HG02840 (cell line): Measurements from ENCODE around the gene ADORA2B.
"Not testable (repeated sequence)": the region's sequence is repeated elsewhere in the genome, so short reads cannot be mapped to it uniquely, and the experiment has no call there.

Source experiments
- ATAC-seq: cut with Tn5 transposase; IDR thresholded peaks from one replicate; pipeline ENCODE4 v1.9.1; 2021; ENCODE audit warnings: mild to moderate bottlenecking, moderate library complexity, moderate number of reproducible peaks; ENCODE audit not compliant: unreplicated experiment, low FRiP score

Gene ADORA2B

DNA sequence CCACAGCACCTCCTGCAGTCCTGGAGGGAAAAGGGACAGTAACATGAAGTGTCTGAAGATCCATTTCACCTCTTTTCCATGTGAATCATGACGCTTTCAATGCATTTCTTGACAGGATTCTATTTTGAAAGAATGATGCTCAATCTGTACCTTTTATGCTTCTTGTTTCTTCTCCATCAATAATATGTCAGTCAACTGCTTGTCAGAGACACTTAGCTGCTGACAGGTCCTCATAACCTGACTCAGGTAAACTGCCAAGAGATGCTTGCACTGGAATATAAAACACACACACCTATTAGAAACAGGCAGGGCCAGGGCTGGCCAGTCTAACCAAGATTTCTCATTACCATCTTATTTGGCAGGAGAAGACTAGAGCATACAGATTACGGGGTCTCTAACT, 33.0 kb downstream of the ADORA2B start:
- ATAC-seq = no peak

- ATAC-seq = no peak
Measured at GRCh38 chr17:15978606-15979005, 33.7 kb downstream of the ADORA2B start.

GRCh38 chr17:15979013-15979412, 34.1 kb downstream of the ADORA2B start:
- not testable (repeated sequence) for ATAC-seq

GRCh38 chr17:15981208-15981607, 36.3 kb downstream of the ADORA2B start:
- ATAC-seq = peak; percentile 65

DNA sequence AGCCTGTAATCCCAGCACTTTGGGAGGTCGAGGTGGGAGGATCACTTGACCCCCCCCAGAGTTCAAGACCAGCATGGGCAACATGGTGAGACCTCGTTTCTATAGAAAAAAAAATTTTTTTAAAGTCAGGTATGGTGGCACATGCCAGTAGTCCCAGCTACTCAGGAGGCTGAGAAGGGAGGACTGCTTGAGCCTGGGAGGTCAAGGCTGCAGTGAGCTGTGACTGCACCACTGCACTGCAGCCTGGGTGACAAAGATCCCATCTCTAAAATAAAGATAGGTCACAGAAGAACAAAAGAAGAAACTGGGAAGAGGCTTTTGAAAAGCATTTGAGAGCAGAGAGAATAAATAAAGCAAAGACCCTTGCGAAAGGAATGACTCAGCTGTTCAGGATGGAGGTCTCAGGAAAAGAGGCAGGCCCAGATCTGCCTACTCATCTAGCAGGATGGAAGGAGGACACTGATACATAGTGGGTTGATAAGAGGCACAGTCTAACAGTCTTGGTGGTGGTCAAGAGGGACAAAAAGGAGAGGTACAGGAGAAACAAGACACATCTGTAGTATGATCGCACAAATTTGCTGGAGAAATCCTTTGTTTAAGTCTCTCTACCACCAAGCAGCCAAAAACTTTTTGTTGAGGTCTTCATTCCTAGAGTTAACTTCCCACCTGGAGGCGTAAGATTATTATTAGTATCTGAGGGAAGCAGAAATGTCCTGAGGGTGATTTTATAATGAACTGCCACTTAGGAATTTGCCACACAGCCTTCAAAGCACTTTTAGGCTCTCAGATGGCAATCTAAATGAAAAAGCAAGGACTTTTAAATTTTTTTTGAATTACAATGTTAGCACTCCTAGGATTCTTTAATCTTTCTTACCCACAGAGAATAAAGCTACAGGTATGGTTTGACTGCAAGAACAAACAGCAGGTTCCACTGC, 37.0 kb downstream of the ADORA2B start:
- no peak for ATAC-seq

- ATAC-seq = no peak
Measured at GRCh38 chr17:15996322-15996721, 51.4 kb downstream of the ADORA2B start.

- ATAC-seq = no peak
Measured at GRCh38 chr17:15998031-15998562, 53.2 kb downstream of the ADORA2B start.

DNA sequence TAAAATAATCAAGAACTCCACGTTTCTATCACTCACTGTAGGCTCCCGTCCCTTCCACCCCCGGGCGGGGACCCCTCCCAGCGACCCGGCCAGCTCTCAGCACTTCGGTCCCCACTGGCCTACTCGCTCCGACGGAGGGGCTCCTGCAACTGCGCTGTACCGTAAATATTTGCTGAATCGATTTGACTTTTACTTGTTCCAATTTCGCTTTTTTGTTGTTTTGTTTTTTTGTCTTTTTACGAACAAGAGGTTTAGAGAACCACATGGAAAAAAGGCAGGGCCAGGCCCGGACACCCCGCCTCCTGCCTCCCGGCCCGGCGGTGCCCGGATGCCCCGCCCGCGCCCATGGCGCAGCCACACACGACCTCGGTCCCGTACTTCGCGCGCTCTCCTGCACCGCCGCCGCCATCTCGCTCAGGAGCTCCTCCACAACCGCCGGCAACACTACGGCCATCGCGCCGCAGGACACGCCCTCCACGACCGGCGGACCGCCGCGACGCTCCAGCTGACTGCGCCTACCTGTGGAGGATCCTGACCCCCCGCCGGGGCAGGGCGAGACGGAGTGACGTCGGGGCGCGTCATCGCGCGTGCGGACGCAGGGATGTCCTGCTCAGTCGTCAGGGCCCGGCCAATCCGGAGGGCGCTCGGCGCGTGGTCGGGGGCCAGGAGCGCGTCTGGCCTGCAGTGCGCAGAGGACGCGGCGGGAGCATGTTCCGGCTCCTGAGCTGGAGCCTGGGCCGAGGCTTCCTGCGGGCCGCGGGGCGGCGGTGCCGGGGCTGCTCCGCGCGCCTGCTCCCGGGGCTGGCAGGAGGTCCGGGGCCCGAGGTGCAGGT, 54.4 kb downstream of the ADORA2B start, which contains the start of the genes TTC19 and ZSWIM7:
TTC19 (plus strand) TSS at position 684 of the 833 bp plus-strand sequence; CDS start at position 709, 25 bp downstream.
ZSWIM7 (minus strand) TSS at position 564 of the 833 bp plus-strand sequence; CDS start at position 454, 110 bp downstream.
- ATAC-seq = peak; percentile 93

GRCh38 chr17:15999974-16000827, 55.3 kb downstream of the ADORA2B start:
- peak; percentile 40 for ATAC-seq

DNA sequence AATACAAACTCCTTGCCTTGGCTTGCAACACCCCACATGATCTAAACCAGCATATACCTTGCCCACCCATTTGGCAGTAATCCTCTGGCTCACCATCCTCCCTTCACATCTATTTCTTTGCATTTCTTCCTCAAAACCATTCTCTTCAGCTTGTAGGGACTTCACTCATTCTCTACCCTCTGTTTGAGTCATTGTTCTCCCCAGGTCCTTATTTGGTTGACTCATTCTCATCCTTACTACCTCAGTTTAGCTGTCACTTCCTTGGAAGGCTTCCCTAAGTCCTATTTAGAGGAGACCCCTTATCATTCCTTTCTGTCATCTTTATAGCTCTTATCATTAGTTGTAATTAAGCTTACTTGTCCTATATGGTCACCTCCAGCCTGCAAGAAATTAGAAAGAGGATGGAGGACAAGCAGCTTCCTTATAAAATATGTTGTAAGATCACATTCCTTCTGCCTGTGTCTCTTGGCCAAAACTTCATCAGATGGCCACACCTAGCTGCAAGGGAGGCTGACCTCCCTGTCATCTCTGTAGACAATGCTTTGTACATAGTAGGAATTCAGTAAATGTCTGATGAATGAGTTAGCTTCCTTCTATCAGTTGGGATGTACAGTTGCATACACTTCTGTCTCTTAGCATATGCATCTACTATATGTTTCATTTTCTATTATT, 56.4 kb downstream of the ADORA2B start:
- ATAC-seq = no peak

- ATAC-seq = no peak
Measured at GRCh38 chr17:16002708-16003260, 57.9 kb downstream of the ADORA2B start.

DNA sequence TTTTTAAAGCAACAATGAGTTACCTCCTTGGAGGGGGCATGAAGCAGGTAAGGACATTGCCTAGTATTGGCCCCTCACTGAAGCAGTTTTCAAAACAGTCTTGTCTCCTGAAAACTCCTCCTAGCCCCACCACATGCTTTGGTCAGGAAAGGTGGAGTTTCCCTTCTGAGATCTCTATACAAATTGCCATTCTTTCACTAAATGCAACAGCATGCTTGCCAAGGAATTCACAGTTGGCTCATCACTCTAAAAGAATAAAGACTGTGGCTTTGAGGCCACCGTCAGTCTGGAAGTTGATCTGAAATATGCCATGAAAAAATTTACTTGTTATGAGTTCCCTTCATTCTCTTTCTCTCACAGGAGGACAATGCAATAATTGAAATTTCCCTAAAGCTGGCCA, 58.9 kb downstream of the ADORA2B start:
- ATAC-seq = no peak

- ATAC-seq = no peak
Measured at GRCh38 chr17:16005636-16006035, 60.7 kb downstream of the ADORA2B start.

- no peak for ATAC-seq
Measured at GRCh38 chr17:16007439-16007838, 62.5 kb downstream of the ADORA2B start.

DNA sequence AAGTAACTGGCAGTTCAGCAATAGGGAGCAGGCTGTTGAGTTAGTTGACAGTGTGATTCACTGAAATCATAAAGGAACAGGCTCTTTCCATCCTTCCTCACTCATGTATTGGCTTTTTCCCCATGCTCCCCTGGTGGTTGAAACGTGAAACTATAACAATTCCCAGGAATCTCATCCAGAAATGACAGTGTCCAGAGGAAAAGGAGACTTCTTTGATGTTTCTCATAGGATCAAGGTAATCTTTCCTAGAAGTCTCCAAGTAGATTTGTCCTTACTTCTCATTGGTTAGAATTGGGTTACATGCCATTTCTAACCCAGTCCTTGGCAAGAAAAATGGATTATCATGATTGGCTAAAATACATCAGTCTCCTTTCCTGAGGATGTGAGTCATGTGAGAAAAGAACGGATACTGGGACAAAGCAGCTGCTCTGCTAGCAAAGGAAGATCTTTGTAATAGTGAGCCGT, 69.0 kb downstream of the ADORA2B start:
- no peak for ATAC-seq

GRCh38 chr17:16019347-16019746, 74.4 kb downstream of the ADORA2B start:
- ATAC-seq = no peak

DNA sequence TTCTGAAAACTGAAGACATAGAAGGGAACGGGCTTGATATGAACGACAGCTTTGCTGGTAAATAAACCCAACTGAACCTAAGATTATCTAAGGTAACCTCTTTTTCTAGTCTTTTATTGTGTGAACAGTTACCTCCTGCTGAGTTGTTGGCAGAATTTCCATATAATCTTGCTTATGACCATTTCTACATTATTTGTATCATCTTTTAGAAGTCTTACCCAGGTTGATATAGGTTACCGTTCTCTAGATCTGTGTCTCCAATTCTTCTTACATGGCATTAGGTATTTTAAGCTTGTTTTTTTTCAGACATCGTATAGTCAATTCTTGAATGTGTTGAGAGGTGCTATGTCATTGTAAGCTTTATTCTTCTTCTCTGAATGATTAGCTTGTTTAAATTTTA, 79.0 kb downstream of the ADORA2B start:
- ATAC-seq = no peak

DNA sequence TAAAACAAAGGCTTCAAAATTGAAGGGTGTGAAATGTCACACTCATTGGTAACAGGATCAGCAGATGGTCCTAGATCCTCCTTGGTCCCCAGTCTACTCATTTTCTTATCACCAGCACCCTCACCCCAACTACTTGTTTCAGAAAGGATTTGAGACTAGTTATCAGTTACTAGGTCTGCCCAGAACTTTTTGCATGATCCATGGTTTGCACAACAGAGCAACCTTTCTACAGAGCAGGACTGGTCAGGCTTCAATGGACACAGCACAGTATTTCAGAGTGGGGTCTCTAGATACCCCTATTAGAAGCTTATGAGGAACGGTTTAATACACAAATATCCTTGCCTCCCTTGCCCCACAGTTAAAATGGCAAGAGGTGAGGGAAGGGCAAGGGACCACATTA, 80.3 kb downstream of the ADORA2B start:
- ATAC-seq = no peak
